Fibroblast of lung (primary cell): ENCODE results near the gene USP36. TPM values are rescaled to one million over a fixed set of nuclear protein-coding genes. Genes with fewer than 3 reads are reported as not detected.

Source experiments
- DNase-seq, 2 donors: peaks; one replicate each; pipeline versions ENCODE4 v3.0.0 to v3.0.0-alpha.2; 2010; ENCODE audit warnings: low read depth in 2 of 2
- H2AFZ ChIP-seq: 2 replicates; pipeline ENCODE4 v1.5.1; 2012; ENCODE audit warnings: low read length, control low read depth, inconsistent platforms
- H3K27ac ChIP-seq: 2 replicates; pipeline ENCODE4 v1.5.1; 2011; ENCODE audit warnings: low read length, control low read depth; ENCODE audit not compliant: insufficient read depth
- H3K27me3 ChIP-seq: 2 replicates; pipeline ENCODE4 v1.5.1; 2011; ENCODE audit warnings: mild to moderate bottlenecking, low read length; ENCODE audit not compliant: control insufficient read depth, insufficient read depth
- H3K36me3 ChIP-seq: 2 replicates; pipeline ENCODE4 v1.5.1; 2011; ENCODE audit warnings: low read length; ENCODE audit not compliant: control insufficient read depth, insufficient read depth
- H3K4me1 ChIP-seq: 2 replicates; pipeline ENCODE4 v1.5.1; 2011; ENCODE audit warnings: low read length; ENCODE audit not compliant: control insufficient read depth, insufficient read depth; ENCODE audit errors: extremely low read depth
- H3K4me2 ChIP-seq: 2 replicates; pipeline ENCODE4 v1.5.1; 2011; ENCODE audit warnings: low read length, control low read depth; ENCODE audit not compliant: insufficient read depth; ENCODE audit errors: extremely low read depth
- H3K4me3 ChIP-seq, 4 experiments: fragments of 200-600 bp in 1 of 4; sonication (generic) in 1 of 4; replicated peaks in 1 of 4; 2 replicates each; pipeline ENCODE4 v1.5.1; 2011 to 2016; ENCODE audit warnings: low read length in 4 of 4, low read depth in 3 of 4, mild to moderate bottlenecking in 3 of 4, control low read depth in 2 of 4, inconsistent platforms in 1 of 4, mixed read lengths in 1 of 4; ENCODE audit not compliant: insufficient read depth in 1 of 4; ENCODE audit errors: control extremely low read depth in 1 of 4
- H3K79me2 ChIP-seq: 2 replicates; pipeline ENCODE4 v1.5.1; 2012; ENCODE audit warnings: mild to moderate bottlenecking, low read length, inconsistent platforms; ENCODE audit not compliant: control insufficient read depth, insufficient read depth
- H3K9ac ChIP-seq: 2 replicates; pipeline ENCODE4 v1.5.1; 2011; ENCODE audit warnings: mild to moderate bottlenecking, low read length, control low read depth; ENCODE audit not compliant: insufficient read depth
- H3K9me3 ChIP-seq: 2 replicates; pipeline ENCODE4 v1.5.1; 2012; ENCODE audit warnings: low read depth, low read length; ENCODE audit not compliant: control insufficient read depth, insufficient read depth
- H4K20me1 ChIP-seq: 2 replicates; pipeline ENCODE4 v1.5.1; 2011; ENCODE audit warnings: low read length; ENCODE audit not compliant: control insufficient read depth, insufficient read depth; ENCODE audit errors: extremely low read depth
- CTCF ChIP-seq, 2 donors: IDR thresholded peaks in 1 of 2; conservative IDR thresholded peaks in 1 of 2; 1 replicate in 1 of 2; 2 replicates in 1 of 2; pipeline ENCODE4 v1.5.1; 2011 to 2012; ENCODE audit warnings: low read length in 2 of 2, control low read depth in 1 of 2, inconsistent platforms in 1 of 2, low read depth in 1 of 2, mild to moderate bottlenecking in 1 of 2
- EZH2 ChIP-seq: IDR thresholded peaks from 2 replicates; pipeline ENCODE4 v1.5.1; 2012; ENCODE audit warnings: low read length, control low read depth, mild to moderate bottlenecking; ENCODE audit errors: missing control alignments
- polyA plus RNA-seq, 2 donors: library from polyadenylated mRNA; depleted of rRNA in 1 of 2; stranded (reverse) in 1 of 2; unstranded in 1 of 2; fragments of >200 nt; gene quantifications; 2 replicates each; pipeline ENCODE4 v1.2.1, GENCODE V29; 2011 to 2012; ENCODE audit warnings: missing spikeins in 1 of 2
- total RNA-seq: library from RNA; depleted of rRNA; stranded (reverse); fragments of >200 nt; gene quantifications from 2 replicates; pipeline ENCODE4 v1.2.1, GENCODE V29; 2014

USP36 gene
- total and polyA plus RNA-seq, 2 donors (not counting 1 experiment from before 2014, with no cell fraction given) = 15.4 to 18.3 TPM

GRCh38 chr17:78759969-78760352 is 80.7 kb downstream of the USP36 start:
- no peak for TF ChIP-seq CTCF (conservative IDR thresholded peaks at IDR 0.05 in 1 of 2, IDR thresholded peaks at IDR 0.05 in 1 of 2; ENCODE audit: low read depth in 1 of 2, low read length in 2 of 2)
- TF ChIP-seq EZH2 = no peak
- no peaks in the 10 kb centered on the region for H3K27me3 ChIP-seq
- H2AFZ ChIP-seq = no peak overlapping the region
- H3K9ac ChIP-seq = no peak overlapping the region
- DNase-seq = no peak
- H3K4me2 ChIP-seq = no peak overlapping the region
- H3K27ac ChIP-seq = no peak overlapping the region
- H3K79me2 ChIP-seq = peaks cover 2% of the 10 kb centered on the region
- H3K36me3 ChIP-seq = no peaks in the 10 kb centered on the region
- H3K4me1 ChIP-seq = no peaks in the 10 kb centered on the region
- H3K9me3 ChIP-seq = no peaks in the 10 kb centered on the region
- H3K4me3 ChIP-seq = no peak overlapping the region
- H4K20me1 ChIP-seq = no peaks in the 10 kb centered on the region

GRCh38 chr17:78759203-78759968 is 81.2 kb downstream of the USP36 start:
- H3K79me2 ChIP-seq = no peaks in the 10 kb centered on the region
- DNase-seq = peak; percentile 57 to 76
- H3K4me1 ChIP-seq = no peaks in the 10 kb centered on the region
- no peak overlapping the region for H3K4me2 ChIP-seq
- no peaks in the 10 kb centered on the region for H3K27me3 ChIP-seq
- H3K4me3 ChIP-seq = no peak overlapping the region
- no peak overlapping the region for H3K27ac ChIP-seq
- no peaks in the 10 kb centered on the region for H3K36me3 ChIP-seq
- no peak overlapping the region for H3K9ac ChIP-seq
- no peaks in the 10 kb centered on the region for H3K9me3 ChIP-seq
- H2AFZ ChIP-seq = no peak overlapping the region
- TF ChIP-seq EZH2 (no peak), CTCF (conservative IDR thresholded peaks at IDR 0.05 in 1 of 2, IDR thresholded peaks at IDR 0.05 in 1 of 2; ENCODE audit: low read depth in 1 of 2, low read length in 2 of 2) (no peak)
- H4K20me1 ChIP-seq = no peaks in the 10 kb centered on the region

GRCh38 chr17:78753316-78754250 is 87.0 kb downstream of the USP36 start:
- H3K79me2 ChIP-seq = no peaks in the 10 kb centered on the region
- H3K36me3 ChIP-seq = no peaks in the 10 kb centered on the region
- no peak overlapping the region for H3K4me3 ChIP-seq
- H3K9me3 ChIP-seq = no peaks in the 10 kb centered on the region
- no peaks in the 10 kb centered on the region for H4K20me1 ChIP-seq
- TF ChIP-seq EZH2 (no peak), CTCF (conservative IDR thresholded peaks at IDR 0.05 in 1 of 2, IDR thresholded peaks at IDR 0.05 in 1 of 2; ENCODE audit: low read depth in 1 of 2, low read length in 2 of 2) (no peak)
- H3K9ac ChIP-seq = no peak overlapping the region
- DNase-seq = peak in 1 of 2 donors; percentile 29
- peaks cover 3% of the 10 kb centered on the region for H3K4me1 ChIP-seq
- H3K4me2 ChIP-seq = no peak overlapping the region
- H3K27ac ChIP-seq = no peak overlapping the region
- no peaks in the 10 kb centered on the region for H3K27me3 ChIP-seq
- no peak overlapping the region for H2AFZ ChIP-seq
